NCI-H1092 (cell line): Measurements from ENCODE around the gene HUS1B.
"Not testable (repeated sequence)": the region's sequence is repeated elsewhere in the genome, so short reads cannot be mapped to it uniquely, and the experiment has no call there.

ENCODE experiments used
- DNase-seq: peaks from one replicate; lab custom pipeline; 2025; lab: John Stamatoyannopoulos, UW

The HUS1B gene

GRCh38 chr6:678520-678919, 21.6 kb upstream of the HUS1B start:
- no peak for DNase-seq

- no peak for DNase-seq
Observed at GRCh38 chr6:677919-678318, 21.0 kb upstream of the HUS1B start.

GRCh38 chr6:674956-675355, 18.1 kb upstream of the HUS1B start:
- DNase-seq, result no peak

GRCh38 chr6:674406-674805, 17.5 kb upstream of the HUS1B start:
- DNase-seq, result no peak

- DNase-seq, result no peak
Observed at GRCh38 chr6:667253-667927, 10.5 kb upstream of the HUS1B start.

- no peak for DNase-seq
Observed at GRCh38 chr6:665403-666267, 8.7 kb upstream of the HUS1B start.

GRCh38 chr6:663788-664187, 6.9 kb upstream of the HUS1B start:
- DNase-seq, result not testable (repeated sequence)

GRCh38 chr6:659716-660581, 3.0 kb upstream of the HUS1B start:
- no peak for DNase-seq

GRCh38 chr6:658244-658643, 1.3 kb upstream of the HUS1B start:
- no peak for DNase-seq

- DNase-seq, result no peak
Observed at GRCh38 chr6:657743-658142, 843 bp upstream of the HUS1B start.

GRCh38 chr6:654136-654535, 2.8 kb downstream of the HUS1B start:
- no peak for DNase-seq

- DNase-seq, result no peak
Observed at GRCh38 chr6:652865-653264, 4.0 kb downstream of the HUS1B start.

GRCh38 chr6:650098-650497, 6.8 kb downstream of the HUS1B start:
- DNase-seq, result no peak

- DNase-seq, result no peak
Observed at GRCh38 chr6:642805-643204, 14.1 kb downstream of the HUS1B start.

- no peak for DNase-seq
Observed at GRCh38 chr6:641225-641985, 15.5 kb downstream of the HUS1B start.

- no peak for DNase-seq
Observed at GRCh38 chr6:636488-636887, 20.4 kb downstream of the HUS1B start.

- DNase-seq, result no peak
Observed at GRCh38 chr6:635233-635632, 21.7 kb downstream of the HUS1B start.

GRCh38 chr6:633611-634010, 23.3 kb downstream of the HUS1B start:
- DNase-seq, result no peak

GRCh38 chr6:628766-629165, 28.1 kb downstream of the HUS1B start:
- DNase-seq, result no peak

- DNase-seq, result no peak
Observed at GRCh38 chr6:626236-626635, 30.7 kb downstream of the HUS1B start.

- DNase-seq, result no peak
Observed at GRCh38 chr6:624979-625378, 31.9 kb downstream of the HUS1B start.

- no peak for DNase-seq
Observed at GRCh38 chr6:622462-622861, 34.4 kb downstream of the HUS1B start.
